Left ventricle myocardium inferior (tissue), 1 donor: ENCODE measurements around the gene CCL2. TPM values are rescaled to one million over a fixed set of nuclear protein-coding genes. Genes with fewer than 3 reads are reported as not detected.

ENCODE experiments used
- DNase-seq: peaks from one replicate; pipeline ENCODE4 v3.0.0-alpha.2; 2020
- H3K27ac ChIP-seq: fragments of 200-600 bp; replicated peaks from 2 replicates; pipeline ENCODE4 v1.8.0; 2021
- H3K27me3 ChIP-seq: fragments of 200-600 bp; 2 replicates; pipeline ENCODE4 v1.8.0; 2021; ENCODE audit warnings: low read depth
- H3K36me3 ChIP-seq: fragments of 200-600 bp; 2 replicates; pipeline ENCODE4 v1.8.0; 2021
- H3K4me1 ChIP-seq: fragments of 200-600 bp; 2 replicates; pipeline ENCODE4 v1.8.0; 2021
- H3K4me3 ChIP-seq: fragments of 200-600 bp; 2 replicates; pipeline ENCODE4 v1.8.0; 2021; ENCODE audit warnings: mild to moderate bottlenecking, moderate library complexity
- H3K9me3 ChIP-seq: fragments of 200-600 bp; replicated peaks from 2 replicates; pipeline ENCODE4 v1.8.0; 2021
- intact Hi-C: fragments of 100-400 bp; cut with micrococcal nuclease; formaldehyde crosslinking; loops from one replicate; pipeline ENCODE4 v1.11.0; 2022
- total RNA-seq: library from RNA; stranded (reverse); fragmentation: NEBNext Ultra II Directional; extraction: Animal tissue kit (Norgen Biotek cat#: 25700); gene quantifications from one replicate; pipeline ENCODE4 v1.2.1, GENCODE V29; 2021
- TF ChIP-seq, protein P1 (sequence below): fragments of 200-600 bp; IDR thresholded peaks from 2 replicates; pipeline ENCODE4 v1.8.0; 2021; ENCODE audit warnings: antibody characterized with exemption, mild to moderate bottlenecking, borderline replicate concordance
- donor health status: DM: no; HTN: yes; CAD: no; lungs with severe emphysema.

Gene CCL2
- total RNA-seq, 1 donor from 2014 or later: 24.3 TPM

DNA sequence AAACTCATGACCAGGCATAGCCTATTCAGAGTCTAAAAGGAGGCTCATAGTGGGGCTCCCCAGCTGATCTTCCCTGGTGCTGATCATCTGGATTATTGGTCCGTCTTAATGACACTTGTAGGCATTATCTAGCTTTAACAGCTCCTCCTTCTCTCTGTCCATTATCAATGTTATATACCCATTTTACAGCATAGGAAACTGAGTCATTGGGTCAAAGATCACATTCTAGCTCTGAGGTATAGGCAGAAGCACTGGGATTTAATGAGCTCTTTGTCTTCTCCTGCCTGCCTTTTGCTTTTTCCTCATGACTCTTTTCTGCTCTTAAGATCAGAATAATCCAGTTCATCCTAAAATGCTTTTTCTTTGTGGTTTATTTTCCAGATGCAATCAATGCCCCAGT, 756 bp downstream of the CCL2 start:
- intact Hi-C loops: no loop called here
- TF ChIP-seq, protein P1, sequence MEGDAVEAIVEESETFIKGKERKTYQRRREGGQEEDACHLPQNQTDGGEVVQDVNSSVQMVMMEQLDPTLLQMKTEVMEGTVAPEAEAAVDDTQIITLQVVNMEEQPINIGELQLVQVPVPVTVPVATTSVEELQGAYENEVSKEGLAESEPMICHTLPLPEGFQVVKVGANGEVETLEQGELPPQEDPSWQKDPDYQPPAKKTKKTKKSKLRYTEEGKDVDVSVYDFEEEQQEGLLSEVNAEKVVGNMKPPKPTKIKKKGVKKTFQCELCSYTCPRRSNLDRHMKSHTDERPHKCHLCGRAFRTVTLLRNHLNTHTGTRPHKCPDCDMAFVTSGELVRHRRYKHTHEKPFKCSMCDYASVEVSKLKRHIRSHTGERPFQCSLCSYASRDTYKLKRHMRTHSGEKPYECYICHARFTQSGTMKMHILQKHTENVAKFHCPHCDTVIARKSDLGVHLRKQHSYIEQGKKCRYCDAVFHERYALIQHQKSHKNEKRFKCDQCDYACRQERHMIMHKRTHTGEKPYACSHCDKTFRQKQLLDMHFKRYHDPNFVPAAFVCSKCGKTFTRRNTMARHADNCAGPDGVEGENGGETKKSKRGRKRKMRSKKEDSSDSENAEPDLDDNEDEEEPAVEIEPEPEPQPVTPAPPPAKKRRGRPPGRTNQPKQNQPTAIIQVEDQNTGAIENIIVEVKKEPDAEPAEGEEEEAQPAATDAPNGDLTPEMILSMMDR: no peak
- no peaks in the 10 kb centered on the region for H3K9me3 ChIP-seq
- H3K27ac ChIP-seq: peak overlapping the region; percentile 91
- H3K27me3 ChIP-seq: no peaks in the 10 kb centered on the region
- peak overlapping the region; percentile 65 for H3K4me3 ChIP-seq
- peaks cover 4% of the 10 kb centered on the region for H3K36me3 ChIP-seq
- no peak for DNase-seq
- H3K4me1 ChIP-seq: peaks cover 64% of the 10 kb centered on the region

DNA sequence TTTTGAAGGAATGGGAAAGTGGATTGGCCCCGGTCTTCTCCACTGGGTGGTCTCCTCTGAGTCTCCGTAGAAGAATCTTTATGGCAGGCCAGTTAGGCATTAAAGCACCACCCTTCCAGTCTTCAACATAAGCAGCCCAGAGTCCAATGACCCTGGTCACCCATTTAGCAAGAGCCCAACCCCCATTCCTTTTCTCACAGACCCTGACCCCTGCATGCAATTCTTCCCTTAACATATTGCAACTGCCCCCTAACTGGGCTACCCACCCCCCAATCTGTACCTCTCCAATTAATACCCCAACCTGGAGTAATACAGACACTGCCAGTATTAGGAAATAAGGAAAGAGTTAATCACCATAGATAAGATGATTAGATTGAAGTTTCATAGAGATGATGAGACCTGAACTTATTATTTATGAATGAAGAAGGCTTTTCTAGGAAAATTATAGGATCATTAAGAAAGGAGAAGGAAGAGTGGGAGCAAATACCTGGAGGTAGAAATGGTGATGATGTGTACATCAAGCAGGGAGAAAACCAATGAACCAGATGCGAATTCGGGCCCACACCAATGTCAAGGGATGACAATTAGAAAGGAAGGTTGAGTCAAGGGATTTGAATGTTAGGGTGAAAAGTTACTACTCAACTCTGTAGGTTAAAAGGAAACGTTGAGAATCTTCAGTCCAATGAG, 2.4 kb downstream of the CCL2 start:
- no peaks in the 10 kb centered on the region for H3K9me3 ChIP-seq
- no peak overlapping the region for H3K4me3 ChIP-seq
- no peak overlapping the region for H3K27ac ChIP-seq
- peaks cover 48% of the 10 kb centered on the region for H3K4me1 ChIP-seq
- H3K36me3 ChIP-seq: peaks cover 4% of the 10 kb centered on the region
- TF ChIP-seq, protein P1: no peak
- H3K27me3 ChIP-seq: no peaks in the 10 kb centered on the region
- intact Hi-C loops: no loop called here
- no peak for DNase-seq

DNA sequence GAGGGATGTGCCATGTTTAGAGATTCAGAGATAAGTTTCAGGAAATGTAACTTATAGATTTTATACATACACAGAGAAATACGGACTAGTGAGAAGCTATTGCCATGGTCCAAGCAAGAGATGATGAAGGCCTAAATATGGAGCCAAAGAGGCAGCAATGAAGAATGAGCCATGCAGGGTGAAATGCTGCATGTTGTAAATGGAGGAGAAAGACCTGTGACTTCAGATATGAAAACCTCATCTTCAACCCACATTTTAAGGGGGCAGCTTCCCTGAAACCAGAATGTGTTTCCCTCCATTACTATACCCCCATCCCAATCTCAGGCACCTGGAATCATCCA, 2.9 kb downstream of the CCL2 start:
- no peak overlapping the region for H3K27ac ChIP-seq
- H3K36me3 ChIP-seq: peaks cover 4% of the 10 kb centered on the region
- no peaks in the 10 kb centered on the region for H3K27me3 ChIP-seq
- H3K4me3 ChIP-seq: no peak overlapping the region
- peaks cover 43% of the 10 kb centered on the region for H3K4me1 ChIP-seq
- intact Hi-C loops: no loop called here
- H3K9me3 ChIP-seq: no peaks in the 10 kb centered on the region
- DNase-seq: no peak
- TF ChIP-seq, protein P1: no peak

DNA sequence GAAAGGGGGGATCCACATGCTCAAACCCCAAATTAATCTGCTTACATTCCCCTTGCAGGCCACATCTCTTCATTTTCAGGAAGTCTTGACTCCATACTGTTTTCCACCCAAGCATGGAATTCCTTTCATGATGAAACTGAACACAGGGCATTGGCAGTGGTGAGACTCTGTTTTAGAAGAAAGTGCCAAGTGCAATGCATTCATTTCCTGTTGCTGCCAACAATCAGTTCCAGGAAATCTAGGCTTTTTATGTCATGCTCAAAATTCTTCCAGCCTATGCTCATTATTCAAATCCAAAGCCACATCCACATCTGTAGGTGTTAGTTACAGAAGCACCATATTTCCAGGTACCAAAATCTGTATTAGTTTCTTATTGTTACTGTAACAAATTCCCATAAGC, 4.1 kb downstream of the CCL2 start:
- peaks cover 31% of the 10 kb centered on the region for H3K4me1 ChIP-seq
- H3K27me3 ChIP-seq: no peaks in the 10 kb centered on the region
- intact Hi-C loops: no loop called here
- H3K27ac ChIP-seq: no peak overlapping the region
- H3K4me3 ChIP-seq: no peak overlapping the region
- peaks cover 4% of the 10 kb centered on the region for H3K36me3 ChIP-seq
- no peaks in the 10 kb centered on the region for H3K9me3 ChIP-seq
- DNase-seq: no peak
- TF ChIP-seq, protein P1: no peak

DNA sequence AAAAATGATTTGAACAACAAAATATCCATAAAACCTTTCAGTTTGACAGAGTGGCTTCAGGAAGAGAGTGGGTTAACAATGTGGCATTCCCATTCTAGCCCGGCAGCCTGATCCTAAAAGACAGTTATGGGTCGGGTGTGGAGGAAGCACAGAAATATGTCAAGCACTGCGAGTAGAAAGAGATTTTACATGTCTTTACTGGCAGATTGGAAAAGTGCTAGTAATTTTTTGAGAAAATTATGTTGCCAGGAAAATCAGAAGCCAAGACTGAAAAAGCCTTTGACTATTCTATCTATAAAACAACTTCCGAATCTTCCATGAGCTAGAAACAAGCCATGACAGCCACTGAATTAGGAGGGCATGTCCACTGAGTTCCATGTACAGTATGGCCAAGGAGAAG, 5.8 kb downstream of the CCL2 start:
- H3K9me3 ChIP-seq: no peaks in the 10 kb centered on the region
- intact Hi-C loops: no loop called here
- peaks cover 4% of the 10 kb centered on the region for H3K36me3 ChIP-seq
- H3K4me3 ChIP-seq: no peak overlapping the region
- H3K27me3 ChIP-seq: no peaks in the 10 kb centered on the region
- H3K4me1 ChIP-seq: peaks cover 14% of the 10 kb centered on the region
- no peak for DNase-seq
- TF ChIP-seq, protein P1: no peak
- no peak overlapping the region for H3K27ac ChIP-seq
